Memory B cell (primary cell): ENCODE results near the gene FAM50A.
"Not testable (repeated sequence)": the region's sequence is repeated elsewhere in the genome, so short reads cannot be mapped to it uniquely, and the experiment has no call there.

ENCODE experiments used
- ATAC-seq: fragments of 150-1000 bp; cut with Tn5 transposase; 2 replicates; pipeline ENCODE4 v1.10.0; 2021; ENCODE audit warnings: low read depth, mild to moderate bottlenecking, moderate library complexity
- DNase-seq, 2 donors: peaks; one replicate each; pipeline ENCODE4 v3.0.0; 2022; ENCODE audit warnings: low spot score in 2 of 2
- H3K27ac Mint-ChIP-seq: one replicate; pipeline ENCODE4 v1.8.0; 2022; ENCODE audit warnings: mild to moderate bottlenecking, moderate library complexity, mixed read lengths
- H3K27me3 Mint-ChIP-seq: one replicate; pipeline ENCODE4 v1.8.0; 2022; ENCODE audit warnings: mixed read lengths
- H3K36me3 Mint-ChIP-seq: one replicate; pipeline ENCODE4 v1.8.0; 2022; ENCODE audit warnings: mild to moderate bottlenecking, mixed read lengths
- H3K4me1 Mint-ChIP-seq: one replicate; pipeline ENCODE4 v1.8.0; 2022; ENCODE audit warnings: mixed read lengths
- H3K4me3 Mint-ChIP-seq: one replicate; pipeline ENCODE4 v1.8.0; 2022; ENCODE audit warnings: mild to moderate bottlenecking, moderate library complexity, mixed read lengths
- H3K9me3 Mint-ChIP-seq: one replicate; pipeline ENCODE4 v1.8.0; 2022; ENCODE audit warnings: mixed read lengths

The FAM50A gene, protein sequence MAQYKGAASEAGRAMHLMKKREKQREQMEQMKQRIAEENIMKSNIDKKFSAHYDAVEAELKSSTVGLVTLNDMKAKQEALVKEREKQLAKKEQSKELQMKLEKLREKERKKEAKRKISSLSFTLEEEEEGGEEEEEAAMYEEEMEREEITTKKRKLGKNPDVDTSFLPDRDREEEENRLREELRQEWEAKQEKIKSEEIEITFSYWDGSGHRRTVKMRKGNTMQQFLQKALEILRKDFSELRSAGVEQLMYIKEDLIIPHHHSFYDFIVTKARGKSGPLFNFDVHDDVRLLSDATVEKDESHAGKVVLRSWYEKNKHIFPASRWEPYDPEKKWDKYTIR

DNA sequence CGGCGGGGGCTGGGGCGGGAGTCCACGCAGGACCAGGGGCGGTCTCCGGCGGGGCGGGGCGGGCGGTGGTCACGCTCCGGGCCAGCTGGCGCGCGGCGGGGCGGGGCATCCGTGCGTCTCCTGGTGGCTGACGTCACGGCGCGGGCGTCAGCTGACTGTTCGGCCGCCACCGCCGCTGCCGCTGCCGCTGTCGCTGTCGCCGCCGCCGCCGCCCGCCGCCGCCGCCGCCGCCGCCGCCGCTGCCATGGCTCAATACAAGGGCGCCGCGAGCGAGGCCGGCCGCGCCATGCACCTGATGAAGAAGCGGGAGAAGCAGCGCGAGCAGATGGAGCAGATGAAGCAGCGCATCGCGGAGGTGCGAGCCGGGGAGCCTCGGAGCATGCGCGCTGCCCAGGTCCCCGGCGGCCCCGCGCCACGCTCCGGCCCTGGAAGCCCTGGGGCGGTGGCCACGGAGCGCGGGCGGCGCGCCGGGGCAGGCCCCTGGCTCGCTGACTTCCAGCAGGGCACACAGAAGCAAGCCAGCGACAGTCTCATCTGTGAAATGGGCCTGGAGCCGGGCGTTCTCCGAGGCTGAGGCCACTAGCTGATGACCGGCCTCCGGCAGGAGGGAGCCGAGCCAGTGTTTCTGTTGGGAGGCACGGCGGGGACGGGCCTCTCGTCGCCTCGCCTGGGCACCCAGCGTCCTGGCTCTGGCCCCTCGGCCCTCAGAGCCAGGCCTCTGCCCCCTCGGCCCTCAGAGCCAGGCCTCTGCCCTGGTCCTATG is at the start of gene FAM50A:
TSS of gene FAM50A (plus strand) at position 150 of the 763 bp plus-strand sequence. CDS start at position 245, 95 bp downstream.
- ATAC-seq (peak; percentile 91), DNase-seq (peak; percentile 56 to 63)
- Mint-ChIP-seq H3K36me3 (peaks cover 2% of the 10 kb centered on the region), H3K9me3 (no peaks in the 10 kb centered on the region), H3K4me3 (peak within 1 kb of the TSS; percentile 83), H3K27ac (peak within 1 kb of the TSS; percentile 89), H3K4me1 (peaks cover 8% of the 10 kb centered on the region), H3K27me3 (no peaks in the 10 kb centered on the region)

DNA sequence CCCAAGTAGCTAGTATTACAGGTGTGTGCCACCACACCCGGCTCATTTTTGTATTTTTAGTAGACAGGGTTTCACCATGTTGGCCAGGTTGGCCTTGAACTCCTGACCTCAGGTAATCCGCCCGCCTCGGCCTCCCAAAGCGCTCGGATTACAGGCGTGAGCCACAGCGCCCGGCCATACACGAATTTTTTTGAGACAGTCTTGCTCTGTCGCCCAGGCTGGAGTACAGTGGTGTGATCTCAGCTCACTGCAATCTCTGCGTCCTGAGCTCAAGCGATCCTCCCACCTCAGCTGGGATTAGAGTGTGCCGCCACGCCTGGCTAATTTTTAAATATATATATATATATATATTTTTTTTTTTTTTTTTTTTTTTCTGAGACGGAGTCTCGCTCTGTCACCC is 47.6 kb upstream of the FAM50A start:
- H3K27ac Mint-ChIP-seq, DNase-seq, H3K27me3 Mint-ChIP-seq, H3K9me3 Mint-ChIP-seq, ATAC-seq, H3K36me3 Mint-ChIP-seq: not testable (repeated sequence)
- Mint-ChIP-seq H3K4me3 (peak overlapping the region; percentile 98), H3K4me1 (peaks cover 12% of the 10 kb centered on the region)

DNA sequence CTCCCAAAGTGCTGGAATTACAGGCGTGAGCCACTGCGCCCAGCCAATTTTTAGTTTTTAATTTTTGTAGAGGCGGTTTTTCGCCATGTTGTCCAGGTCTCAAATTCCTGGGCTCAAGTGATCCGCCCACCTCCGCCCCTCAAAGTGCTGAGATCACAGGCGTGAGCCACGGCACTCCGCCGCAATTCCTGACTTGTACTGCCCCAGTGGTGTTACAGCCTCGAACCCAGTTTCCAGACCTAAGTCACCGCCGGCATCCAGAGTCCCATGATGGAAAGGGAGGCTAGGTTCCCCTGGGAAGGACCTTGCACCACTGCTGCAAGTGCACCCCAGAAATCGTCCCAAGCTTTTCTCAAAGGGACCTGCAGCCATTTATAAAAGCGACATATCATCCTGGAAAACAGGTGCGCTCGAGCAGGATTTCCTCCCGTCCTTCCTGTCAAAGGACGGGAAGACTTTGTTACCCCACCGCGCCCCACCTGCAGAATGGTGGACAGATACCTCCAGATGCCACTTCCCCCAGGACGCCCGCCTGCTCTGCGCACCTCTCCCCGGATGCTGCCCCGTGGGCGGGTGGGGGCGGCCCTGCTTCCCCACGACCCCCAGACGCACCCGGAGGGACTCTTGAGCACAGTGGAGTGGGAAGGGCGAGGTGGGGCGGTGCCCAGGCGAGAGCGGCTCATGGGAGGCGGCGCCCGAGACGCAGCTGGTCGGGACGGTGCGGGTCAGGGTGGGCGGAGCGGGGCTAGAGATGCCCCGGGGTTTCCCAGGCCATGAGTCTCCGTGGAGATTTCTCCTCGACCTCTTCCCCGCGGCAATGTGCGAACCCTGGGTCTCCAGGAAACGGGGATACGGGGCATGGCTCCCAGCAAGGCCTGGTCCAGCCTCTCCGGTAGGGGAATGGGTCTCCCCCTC is 46.7 kb upstream of the FAM50A start:
- Mint-ChIP-seq H3K27me3 (no peaks in the 10 kb centered on the region), H3K36me3 (peaks cover 9% of the 10 kb centered on the region), H3K4me3 (peak overlapping the region; percentile 98), H3K27ac (peak overlapping the region; percentile 99), H3K9me3 (no peaks in the 10 kb centered on the region), H3K4me1 (peaks cover 12% of the 10 kb centered on the region)
- ATAC-seq (peak; percentile 59), DNase-seq (peak; percentile 52 to 57)

DNA sequence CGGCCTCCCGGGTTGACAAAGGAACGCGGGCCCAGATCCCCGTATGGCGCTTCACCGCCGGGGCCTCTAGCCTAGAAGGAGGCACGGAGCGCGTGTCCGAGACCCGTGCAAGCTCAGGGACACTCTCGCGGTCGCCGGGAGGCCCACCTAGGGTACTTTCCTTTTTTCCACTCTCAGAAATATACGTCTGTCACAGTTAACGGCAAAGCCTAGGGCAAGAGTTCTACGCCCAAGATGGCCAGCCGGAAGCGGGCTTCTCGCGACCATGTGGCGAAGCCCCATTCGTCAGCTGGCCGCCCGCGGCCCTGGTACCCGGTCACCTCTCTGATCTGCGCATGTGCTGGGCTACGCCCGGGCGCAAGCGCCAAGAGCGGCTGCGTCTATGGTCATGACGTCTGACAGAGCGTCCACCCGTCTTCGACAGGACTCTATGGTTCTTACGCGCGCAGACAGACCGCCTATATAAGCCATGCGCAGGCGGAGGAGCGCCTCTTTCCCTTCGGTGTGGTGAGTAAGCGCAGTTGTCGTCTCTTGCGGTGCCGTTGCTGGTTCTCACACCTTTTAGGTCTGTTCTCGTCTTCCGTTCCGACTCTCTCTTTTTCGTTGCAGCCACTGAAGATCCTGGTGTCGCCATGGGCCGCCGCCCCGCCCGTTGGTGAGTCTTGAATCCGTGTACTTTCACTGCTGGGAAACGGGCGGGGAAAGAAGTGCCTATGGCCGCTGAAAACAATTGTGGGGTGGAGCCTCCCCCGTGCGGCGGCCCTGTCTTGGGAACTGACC is 45.9 kb upstream of the FAM50A start, which contains the start of gene RPL10:
TSS of gene RPL10 (plus strand) at position 490 of the 780 bp plus-strand sequence. CDS start at position 633, 143 bp downstream.
- peaks cover 12% of the 10 kb centered on the region for H3K4me1 Mint-ChIP-seq
- peaks cover 9% of the 10 kb centered on the region for H3K36me3 Mint-ChIP-seq
- peak; percentile 75 to 84 for DNase-seq
- ATAC-seq: peak; percentile 75
- no peaks in the 10 kb centered on the region for H3K27me3 Mint-ChIP-seq
- H3K9me3 Mint-ChIP-seq: no peaks in the 10 kb centered on the region
- peak within 1 kb of the TSS; percentile 99 for H3K27ac Mint-ChIP-seq
- H3K4me3 Mint-ChIP-seq: peak within 1 kb of the TSS; percentile 98

DNA sequence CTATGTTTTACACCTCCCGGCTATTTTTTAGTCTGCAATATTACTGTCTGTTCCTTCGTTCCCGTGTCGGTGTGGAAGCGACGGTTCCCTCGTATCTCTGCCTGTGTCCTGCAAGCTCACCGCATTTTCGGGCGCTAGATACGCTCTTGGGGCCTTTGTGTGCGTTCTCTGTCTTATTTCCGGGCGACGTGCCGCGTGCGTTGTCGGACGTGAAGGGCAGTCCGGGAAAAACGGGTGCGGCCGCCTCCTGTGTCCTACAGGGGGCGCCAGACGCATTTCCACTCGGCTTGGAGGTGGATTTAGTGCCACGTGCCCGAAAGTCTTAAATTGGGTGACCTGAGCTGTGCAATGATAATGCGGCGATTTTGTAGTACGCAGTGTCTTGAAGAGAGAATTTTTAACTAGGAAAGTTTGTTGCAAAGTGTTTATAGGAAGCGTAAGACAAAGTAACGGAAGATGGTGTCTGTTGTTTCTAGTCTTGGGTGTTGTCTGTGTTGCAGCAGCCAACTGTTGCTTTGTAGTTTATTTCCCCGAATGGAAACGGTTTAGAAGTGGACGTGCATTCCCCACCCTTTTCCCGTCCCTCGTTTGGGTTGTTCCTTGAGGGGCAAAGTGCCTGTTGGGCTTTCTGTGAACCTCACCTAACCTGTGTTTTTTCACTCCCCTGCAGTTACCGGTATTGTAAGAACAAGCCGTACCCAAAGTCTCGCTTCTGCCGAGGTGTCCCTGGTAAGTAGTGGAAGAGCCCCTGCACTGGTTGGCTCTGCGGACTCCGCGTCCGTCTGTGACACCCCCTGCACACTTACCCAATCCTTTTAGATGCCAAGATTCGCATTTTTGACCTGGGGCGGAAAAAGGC is 45.0 kb upstream of the FAM50A start:
- Mint-ChIP-seq H3K4me3 (peak overlapping the region; percentile 98), H3K9me3 (no peaks in the 10 kb centered on the region), H3K27ac (peak overlapping the region; percentile 99), H3K36me3 (peaks cover 11% of the 10 kb centered on the region), H3K4me1 (peaks cover 12% of the 10 kb centered on the region), H3K27me3 (no peaks in the 10 kb centered on the region)
- DNase-seq: peak; percentile 73 to 77
- peak; percentile 39 for ATAC-seq

DNA sequence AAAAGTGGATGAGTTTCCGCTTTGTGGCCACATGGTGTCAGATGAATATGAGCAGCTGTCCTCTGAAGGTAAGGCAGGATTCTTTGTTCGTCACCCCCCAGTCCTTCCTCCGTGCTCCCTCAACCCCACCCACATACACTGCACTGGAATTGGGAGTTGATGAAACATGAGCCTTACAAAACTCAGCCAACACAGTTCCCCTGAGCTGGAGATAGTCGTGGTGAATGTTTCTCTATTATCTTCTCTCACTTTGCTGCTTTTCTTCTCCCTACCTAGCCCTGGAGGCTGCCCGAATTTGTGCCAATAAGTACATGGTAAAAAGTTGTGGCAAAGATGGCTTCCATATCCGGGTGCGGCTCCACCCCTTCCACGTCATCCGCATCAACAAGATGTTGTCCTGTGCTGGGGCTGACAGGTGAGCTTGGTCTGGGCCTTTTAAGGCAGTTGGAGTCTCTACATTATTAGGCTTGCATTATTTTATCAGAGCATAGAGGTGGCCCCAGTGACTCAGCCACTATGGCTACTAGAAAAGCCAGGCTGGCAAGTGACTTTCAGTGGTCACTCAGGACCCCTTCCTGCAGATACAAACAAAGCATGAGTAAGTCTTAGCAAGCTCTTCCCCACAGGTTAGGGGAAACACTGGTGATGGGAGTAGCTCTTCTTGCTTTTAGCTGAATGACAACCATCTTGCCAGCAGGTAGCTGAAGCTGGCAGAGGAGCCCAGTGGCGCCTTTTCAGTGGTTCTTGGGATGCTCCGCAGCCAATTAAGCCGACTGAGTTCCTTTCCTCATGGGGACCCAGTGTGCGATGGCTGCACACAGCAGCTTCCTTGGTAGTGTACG is 44.2 kb upstream of the FAM50A start:
- Mint-ChIP-seq H3K27ac (peak overlapping the region; percentile 99), H3K36me3 (peaks cover 11% of the 10 kb centered on the region), H3K27me3 (no peaks in the 10 kb centered on the region), H3K4me3 (peak overlapping the region; percentile 98), H3K9me3 (no peaks in the 10 kb centered on the region), H3K4me1 (peaks cover 12% of the 10 kb centered on the region)
- ATAC-seq (no peak), DNase-seq (no peak)

DNA sequence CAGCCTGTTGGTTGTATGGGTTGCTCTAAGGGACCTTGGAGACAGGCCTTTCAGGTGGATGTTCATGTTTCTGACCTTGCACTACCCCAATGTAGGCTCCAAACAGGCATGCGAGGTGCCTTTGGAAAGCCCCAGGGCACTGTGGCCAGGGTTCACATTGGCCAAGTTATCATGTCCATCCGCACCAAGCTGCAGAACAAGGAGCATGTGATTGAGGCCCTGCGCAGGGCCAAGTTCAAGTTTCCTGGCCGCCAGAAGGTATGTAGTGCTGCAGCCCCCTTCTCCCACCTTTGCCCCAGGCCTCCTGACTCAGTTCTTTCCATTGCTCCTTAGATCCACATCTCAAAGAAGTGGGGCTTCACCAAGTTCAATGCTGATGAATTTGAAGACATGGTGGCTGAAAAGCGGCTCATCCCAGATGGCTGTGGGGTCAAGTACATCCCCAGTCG is 43.5 kb upstream of the FAM50A start:
- H3K9me3 Mint-ChIP-seq, H3K27me3 Mint-ChIP-seq, H3K27ac Mint-ChIP-seq, DNase-seq, ATAC-seq: not testable (repeated sequence)
- Mint-ChIP-seq H3K4me1 (peaks cover 12% of the 10 kb centered on the region), H3K36me3 (peaks cover 11% of the 10 kb centered on the region), H3K4me3 (peak overlapping the region; percentile 21)

DNA sequence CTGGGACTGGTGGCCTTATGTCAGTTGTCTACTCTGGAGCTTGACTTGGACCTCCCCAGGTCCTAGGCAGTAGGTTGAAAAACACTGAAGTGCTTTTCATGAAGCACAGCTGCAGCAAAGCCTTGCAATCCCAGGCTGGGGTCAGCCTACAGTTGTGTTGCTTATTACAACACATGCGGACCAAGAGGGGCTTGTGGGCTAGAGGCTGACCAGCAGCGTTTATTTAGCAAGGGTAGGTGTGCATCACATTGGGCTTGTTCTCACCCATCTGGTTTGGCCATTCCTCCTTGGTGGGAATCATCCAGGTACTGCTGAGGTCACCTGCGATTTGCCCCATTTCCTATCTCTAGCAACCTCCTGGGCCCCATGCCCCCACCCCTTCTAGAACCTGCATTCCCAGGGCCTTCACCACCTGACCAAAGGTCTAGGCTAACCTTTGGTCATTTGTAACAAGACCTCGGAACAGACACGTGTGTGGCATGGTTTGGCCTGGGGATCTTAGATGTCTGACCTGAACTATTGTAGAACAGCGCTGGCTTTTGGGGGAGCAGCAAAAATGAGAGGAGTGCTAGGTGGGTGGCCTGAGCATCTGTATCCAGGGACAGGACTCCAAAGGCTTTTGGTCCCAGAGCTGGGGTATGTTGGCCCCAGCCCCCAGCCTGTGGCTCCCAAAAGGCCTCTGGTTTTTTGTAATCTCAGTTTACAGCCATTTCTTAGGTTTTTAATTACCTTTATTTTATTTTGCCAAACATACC is 42.7 kb upstream of the FAM50A start:
- no peak for DNase-seq
- no peak for ATAC-seq
- Mint-ChIP-seq H3K36me3 (peaks cover 11% of the 10 kb centered on the region), H3K4me3 (no peak overlapping the region), H3K27ac (no peak overlapping the region), H3K27me3 (no peaks in the 10 kb centered on the region), H3K9me3 (no peaks in the 10 kb centered on the region), H3K4me1 (peaks cover 12% of the 10 kb centered on the region)

DNA sequence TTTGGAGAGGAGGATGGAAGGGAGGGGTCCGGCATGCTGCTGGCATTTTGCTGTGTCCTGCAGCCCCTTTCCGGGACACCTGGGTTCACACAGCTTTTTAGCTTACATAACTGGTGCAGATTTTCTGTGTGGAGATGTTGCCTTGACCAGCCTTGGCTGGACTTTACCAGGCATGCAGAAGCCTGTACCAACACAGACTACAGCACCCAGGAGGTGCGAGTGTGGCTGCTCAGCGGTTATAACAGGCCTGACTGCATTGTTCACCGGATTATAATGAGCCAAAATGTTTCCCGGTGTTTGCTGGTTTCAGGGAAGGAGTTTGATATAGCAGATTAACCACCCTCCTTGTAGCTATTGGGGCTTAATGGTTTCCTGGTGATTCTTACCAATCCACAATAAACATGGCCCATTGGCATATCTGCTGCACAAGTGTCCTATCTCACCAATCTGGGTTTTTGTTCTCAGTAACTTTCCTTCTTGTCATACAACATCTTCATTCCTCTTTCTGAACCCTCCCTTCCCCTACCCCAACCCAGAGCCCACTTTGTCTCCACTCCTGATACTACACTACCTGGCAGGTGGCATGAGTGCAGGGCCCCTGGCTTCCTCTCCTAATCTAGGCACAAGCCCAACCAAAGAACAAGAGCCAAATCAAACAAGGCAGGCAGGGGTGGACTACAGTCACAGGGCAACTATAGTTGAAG is 41.9 kb upstream of the FAM50A start:
- ATAC-seq (no peak), DNase-seq (no peak)

DNA sequence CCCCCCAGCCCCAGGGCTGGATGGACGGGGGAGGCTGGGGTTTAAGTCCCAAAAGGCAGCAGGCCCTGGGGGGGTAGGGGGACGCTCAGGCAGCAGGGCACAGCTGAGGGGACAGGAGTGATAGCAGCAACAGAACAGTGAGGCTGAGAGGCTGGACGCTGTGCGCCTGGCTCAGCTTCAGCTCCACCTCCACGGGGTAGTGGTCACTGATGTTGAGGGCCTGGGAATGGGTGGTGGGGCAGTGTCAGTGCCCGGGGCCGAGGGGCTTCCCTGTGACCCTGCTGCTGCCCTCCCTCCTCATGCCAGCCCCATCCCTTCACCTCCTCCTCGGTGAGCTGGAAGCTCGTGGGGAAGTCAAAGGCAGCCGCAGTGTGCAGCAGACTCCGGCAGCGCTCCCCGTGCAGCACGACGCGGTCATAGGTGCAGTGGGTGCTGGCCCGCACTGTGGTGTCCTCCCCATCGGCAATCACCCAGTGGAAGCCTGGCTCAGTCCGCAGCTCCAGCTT is 41.3 kb upstream of the FAM50A start:
- Mint-ChIP-seq H3K27me3 (no peaks in the 10 kb centered on the region), H3K36me3 (peaks cover 11% of the 10 kb centered on the region), H3K4me3 (no peak overlapping the region), H3K27ac (no peak overlapping the region), H3K9me3 (no peaks in the 10 kb centered on the region), H3K4me1 (peaks cover 10% of the 10 kb centered on the region)
- no peak for DNase-seq
- ATAC-seq: no peak

More for the DNA sequence above, 41.9 kb upstream of the FAM50A start:
- Mint-ChIP-seq H3K36me3 (peaks cover 11% of the 10 kb centered on the region), H3K4me3 (no peak overlapping the region), H3K27ac (no peak overlapping the region), H3K9me3 (no peaks in the 10 kb centered on the region), H3K4me1 (peaks cover 10% of the 10 kb centered on the region), H3K27me3 (no peaks in the 10 kb centered on the region)
